T-helper 17 cell (primary cell): Measurements from ENCODE around the gene TNFSF11. TPM values are rescaled to one million over a fixed set of nuclear protein-coding genes. Genes with fewer than 3 reads are reported as not detected.

Source experiments
- ATAC-seq: fragments of 150-1000 bp; cut with Tn5 transposase; 2 replicates; pipeline ENCODE4 v1.10.0; 2021; ENCODE audit warnings: mild to moderate bottlenecking, moderate library complexity
- DNase-seq, 3 donors: peaks; one replicate each; pipeline versions ENCODE4 v3.0.0 to v3.0.0-alpha.2; 2020 to 2021
- H3K9me3 ChIP-seq: one replicate; pipeline ENCODE4 v1.7.0; 2013; ENCODE audit warnings: low read length, mild to moderate bottlenecking; ENCODE audit not compliant: control insufficient read depth, poor library complexity, severe bottlenecking
- H3K27ac Mint-ChIP-seq: one replicate; pipeline ENCODE4 v1.8.0; 2022; ENCODE audit warnings: mild to moderate bottlenecking, moderate library complexity, mixed read lengths
- H3K27me3 Mint-ChIP-seq: one replicate; pipeline ENCODE4 v1.8.0; 2022; ENCODE audit warnings: mixed read lengths
- H3K36me3 Mint-ChIP-seq: one replicate; pipeline ENCODE4 v1.8.0; 2022; ENCODE audit warnings: low read depth, mixed read lengths
- H3K4me1 Mint-ChIP-seq: one replicate; pipeline ENCODE4 v1.8.0; 2022; ENCODE audit warnings: mild to moderate bottlenecking, mixed read lengths
- H3K4me3 Mint-ChIP-seq: one replicate; pipeline ENCODE4 v1.8.0; 2022; ENCODE audit warnings: mild to moderate bottlenecking, moderate library complexity, mixed read lengths
- total RNA-seq, 4 donors: library from RNA in 2 of 4; stranded (reverse) in 2 of 4; gene quantifications; one replicate each; pipeline ENCODE4 v1.2.3 and lab custom pipeline; 2022 to 2026

The TNFSF11 gene
- total RNA-seq, 2 donors from 2014 or later, result not detected

DNA sequence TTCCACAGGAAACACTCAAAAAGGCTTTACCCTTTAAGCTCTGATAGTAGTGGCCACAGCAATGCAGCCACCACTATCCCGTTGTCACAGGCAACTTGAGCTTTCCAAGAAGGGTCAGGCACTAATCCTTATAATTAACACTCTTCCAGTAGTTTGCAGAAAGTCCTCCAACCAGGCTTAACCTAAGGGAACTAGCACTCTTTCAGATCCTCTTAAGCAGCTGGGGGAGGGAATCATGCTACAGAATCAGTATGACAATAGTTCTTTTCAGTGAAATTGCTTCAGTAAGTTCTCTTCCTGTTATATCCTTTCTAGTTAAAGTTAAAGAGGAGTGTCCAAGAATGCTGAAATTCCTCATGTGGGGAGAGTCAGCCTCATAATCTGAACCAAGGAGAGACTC, 82.2 kb downstream of the TNFSF11 start:
- H3K36me3 Mint-ChIP-seq, result no peaks in the 10 kb centered on the region
- H3K4me1 Mint-ChIP-seq, result peaks cover 4% of the 10 kb centered on the region
- H3K4me3 Mint-ChIP-seq, result no peak overlapping the region
- ATAC-seq, result no peak
- H3K27me3 Mint-ChIP-seq, result peaks cover 83% of the 10 kb centered on the region
- no peak for DNase-seq
- H3K9me3 ChIP-seq, result no peaks in the 10 kb centered on the region
- no peak overlapping the region for H3K27ac Mint-ChIP-seq

DNA sequence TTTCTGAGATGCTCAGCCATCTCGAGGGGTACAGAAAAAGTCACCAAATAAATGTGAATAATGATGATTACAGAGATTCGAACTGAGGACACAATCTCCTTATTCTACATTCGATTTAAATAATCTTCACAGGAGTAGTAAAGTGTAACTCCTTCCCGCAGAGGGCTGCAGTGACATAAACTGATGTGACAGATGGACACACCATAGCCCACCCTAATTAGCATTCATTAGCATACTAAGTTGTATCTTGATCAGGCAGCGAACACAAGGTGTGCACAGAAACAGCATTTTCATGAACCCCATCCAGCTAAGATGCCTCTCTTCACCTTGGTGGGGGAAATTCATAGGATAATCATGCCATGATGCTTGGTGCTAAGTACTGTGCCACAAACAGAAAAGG, 83.0 kb downstream of the TNFSF11 start:
- ATAC-seq, result no peak
- H3K4me1 Mint-ChIP-seq, result peaks cover 4% of the 10 kb centered on the region
- no peaks in the 10 kb centered on the region for H3K36me3 Mint-ChIP-seq
- no peak overlapping the region for H3K4me3 Mint-ChIP-seq
- H3K27me3 Mint-ChIP-seq, result peaks cover 82% of the 10 kb centered on the region
- no peak for DNase-seq
- no peaks in the 10 kb centered on the region for H3K9me3 ChIP-seq
- no peak overlapping the region for H3K27ac Mint-ChIP-seq

Other genes starting within 250 kb of the TNFSF11 start
- not detected for gene FAM216B, start 207.4 kb downstream of the TNFSF11 start, total RNA-seq